D721Med (cell line): Measurements from ENCODE around the gene IRAK1.

Source experiments
- DNase-seq: peaks from one replicate; pipeline ENCODE4 v3.0.0; 2011; ENCODE audit warnings: low spot score; ENCODE audit not compliant: insufficient read length
- FAIRE-seq: peaks from 2 replicates; lab custom pipeline; 2011; peaks lifted over from hg19 to GRCh38; lab: Jason Lieb, UNC
- CTCF ChIP-seq: IDR thresholded peaks from 2 replicates; pipeline ENCODE4 v1.5.1; 2012; ENCODE audit warnings: mild to moderate bottlenecking, control low read depth; ENCODE audit not compliant: insufficient read depth; ENCODE audit errors: missing control alignments

The IRAK1 gene

GRCh38 chrX:154032653-154033052 lies 13.0 kb upstream of the IRAK1 start:
- DNase-seq (no peak), FAIRE-seq (no peak)
- TF ChIP-seq CTCF = no peak

DNA sequence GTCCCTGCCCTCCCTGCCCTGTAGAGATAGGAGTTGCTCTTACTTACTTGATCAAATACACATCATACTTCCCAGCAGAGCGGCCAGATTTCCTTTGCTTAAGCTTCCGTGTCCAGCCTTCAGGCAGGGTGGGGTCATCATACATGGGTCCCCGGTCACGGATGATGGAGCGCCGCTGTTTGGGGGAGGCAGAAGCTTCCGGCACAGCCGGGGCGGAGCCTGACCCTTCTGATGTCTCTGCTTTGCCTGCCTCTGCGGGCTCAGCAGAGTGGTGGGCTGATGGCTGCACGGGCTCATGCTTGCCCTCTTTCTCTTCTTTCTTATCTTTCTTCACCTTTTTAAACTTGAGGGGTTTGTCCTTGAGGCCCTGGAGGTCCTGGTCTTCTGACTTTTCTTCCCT lies 12.5 kb upstream of the IRAK1 start:
- no peak for TF ChIP-seq CTCF
- no peak for FAIRE-seq
- DNase-seq = no peak

- DNase-seq (no peak), FAIRE-seq (no peak)
- TF ChIP-seq CTCF = no peak
Observed at GRCh38 chrX:154030715-154031305, 11.1 kb upstream of the IRAK1 start.

DNA sequence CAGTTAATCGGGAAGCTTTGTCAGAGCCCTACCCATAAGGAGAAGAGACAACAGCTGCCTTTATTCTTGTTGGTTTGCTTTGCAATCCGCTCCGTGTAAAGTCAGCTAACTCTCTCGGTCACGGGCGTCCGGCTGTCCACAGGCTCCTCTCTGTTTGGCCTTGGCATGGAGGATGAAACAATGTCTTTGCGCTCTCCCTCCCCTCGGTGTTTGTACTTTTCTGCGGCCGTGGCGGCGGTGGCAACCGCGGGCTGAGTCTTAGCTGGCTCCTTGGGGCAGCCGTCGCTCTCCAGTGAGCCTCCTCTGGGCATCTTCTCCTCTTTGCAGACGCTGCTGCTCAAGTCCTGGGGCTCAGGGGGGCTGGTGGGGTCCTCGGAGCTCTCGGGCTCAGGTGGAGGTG lies 10.6 kb upstream of the IRAK1 start:
- FAIRE-seq = no peak
- no peak for DNase-seq
- TF ChIP-seq CTCF = no peak

DNA sequence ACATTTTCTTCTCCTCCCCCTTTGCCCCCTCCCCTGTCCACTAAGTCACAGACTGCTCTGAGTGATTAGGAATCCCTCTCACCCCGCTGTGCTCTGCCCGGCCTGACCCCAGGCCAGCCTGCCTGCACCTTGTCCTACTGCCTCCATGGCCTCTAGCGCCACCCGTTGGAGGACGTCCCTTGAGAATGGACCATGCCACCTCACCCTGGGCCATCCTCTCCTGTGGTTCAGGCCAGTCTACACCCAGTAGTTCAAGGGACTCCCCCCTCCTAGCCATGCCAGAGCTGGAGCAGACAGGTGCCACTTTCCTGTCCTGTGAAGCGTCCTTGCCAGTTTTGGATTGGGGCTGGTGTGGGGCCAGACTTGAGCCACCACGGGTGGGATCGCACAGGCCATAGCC lies 9.7 kb upstream of the IRAK1 start:
- DNase-seq (no peak), FAIRE-seq (no peak)
- TF ChIP-seq CTCF = no peak

DNA sequence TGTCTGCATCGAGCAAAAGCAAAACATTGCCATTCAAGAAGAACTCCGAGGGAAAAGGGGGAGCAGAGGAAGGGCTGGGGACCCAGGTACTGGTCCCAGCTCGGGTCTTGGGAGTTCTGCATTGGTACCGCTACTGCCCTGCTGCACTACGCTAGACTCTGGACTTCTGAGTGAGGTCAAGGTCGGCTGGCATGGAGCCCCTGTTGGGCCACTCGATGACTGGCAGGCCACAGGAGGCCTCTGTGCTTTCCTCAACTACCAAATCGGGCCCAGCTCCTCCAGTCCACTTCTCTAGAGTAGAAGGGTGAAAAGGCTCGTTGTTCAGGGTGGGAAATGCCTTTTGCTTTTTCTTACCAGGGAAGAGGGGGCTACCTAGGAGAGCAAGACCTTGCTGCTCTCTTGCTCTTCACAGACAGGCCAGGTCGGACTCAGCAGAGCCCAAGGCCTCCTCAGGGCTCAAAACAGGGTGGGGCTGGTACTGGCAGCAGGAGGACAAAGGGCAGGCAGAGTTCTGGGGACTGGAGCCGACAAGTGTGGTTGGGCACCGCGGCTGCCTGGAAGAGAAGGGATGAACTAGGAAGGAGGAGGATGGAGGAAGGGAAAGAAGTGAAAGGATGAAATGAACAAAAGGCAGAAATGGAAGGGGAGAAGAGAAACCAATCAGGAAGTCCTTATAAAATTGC lies 8.9 kb upstream of the IRAK1 start:
- no peak for TF ChIP-seq CTCF
- DNase-seq (no peak), FAIRE-seq (no peak)

GRCh38 chrX:154027986-154028385 lies 8.3 kb upstream of the IRAK1 start:
- no peak for DNase-seq
- FAIRE-seq = no peak
- TF ChIP-seq CTCF = no peak
